Suppressor macrophage (primary cell): Measurements from ENCODE around the gene RCE1.

Experiments
- DNase-seq, 4 experiments: peaks; one replicate each; pipeline ENCODE4 v3.0.0-alpha.2; 2020 to 2022

Gene RCE1

GRCh38 chr11:66845143-66845875 lies 2.1 kb downstream of the RCE1 start:
- no peak for DNase-seq

- no peak for DNase-seq
Measured at GRCh38 chr11:66845876-66846212, 2.6 kb downstream of the RCE1 start.

GRCh38 chr11:66846671-66847091 lies 3.4 kb downstream of the RCE1 start:
- DNase-seq = peak; percentile 47 to 71 (median 58)

- DNase-seq = no peak
Measured at GRCh38 chr11:66847461-66848232, 4.4 kb downstream of the RCE1 start.

- no peak for DNase-seq
Measured at GRCh38 chr11:66848671-66849500, 5.6 kb downstream of the RCE1 start.

- DNase-seq = no peak
Measured at GRCh38 chr11:66849501-66850234, 6.4 kb downstream of the RCE1 start.

GRCh38 chr11:66850235-66850587 lies 7.0 kb downstream of the RCE1 start:
- DNase-seq = no peak

- no peak for DNase-seq
Measured at GRCh38 chr11:66850588-66851238, 7.5 kb downstream of the RCE1 start.

GRCh38 chr11:66851239-66851596 lies 8.0 kb downstream of the RCE1 start:
- no peak for DNase-seq

GRCh38 chr11:66851698-66852465 lies 8.6 kb downstream of the RCE1 start:
- DNase-seq = peak; percentile 32 to 64 (median 54)

- no peak for DNase-seq
Measured at GRCh38 chr11:66852466-66853241, 9.4 kb downstream of the RCE1 start.

GRCh38 chr11:66853242-66854229 lies 10.3 kb downstream of the RCE1 start:
- no peak for DNase-seq

- DNase-seq = no peak
Measured at GRCh38 chr11:66854231-66854661, 11.0 kb downstream of the RCE1 start.

GRCh38 chr11:66854729-66855211 lies 11.5 kb downstream of the RCE1 start:
- DNase-seq = no peak

- peak; percentile 95 to 98 (median 97) for DNase-seq
Measured at GRCh38 chr11:66855574-66856495, 12.6 kb downstream of the RCE1 start.

GRCh38 chr11:66856496-66857233 lies 13.4 kb downstream of the RCE1 start, which contains the start of gene LRFN4:
TSS of gene LRFN4 (plus strand) at chr11:66857064. CDS start at chr11:66857745, 681 bp downstream.
- DNase-seq = peak; percentile 78 to 92 (median 84)
